HG02571 (cell line): ENCODE results near the gene TLR3.
A peak's percentile ranks its signal among the peaks of the same experiment; 100 is the strongest.

Experiments used
- ATAC-seq: cut with Tn5 transposase; IDR thresholded peaks from one replicate; pipeline ENCODE4 v1.9.1; 2021; ENCODE audit warnings: mild to moderate bottlenecking, moderate library complexity; ENCODE audit not compliant: unreplicated experiment

Gene TLR3

GRCh38 chr4:186104890-186105646, 36.1 kb downstream of the TLR3 start:
- ATAC-seq = peak; percentile 24

DNA sequence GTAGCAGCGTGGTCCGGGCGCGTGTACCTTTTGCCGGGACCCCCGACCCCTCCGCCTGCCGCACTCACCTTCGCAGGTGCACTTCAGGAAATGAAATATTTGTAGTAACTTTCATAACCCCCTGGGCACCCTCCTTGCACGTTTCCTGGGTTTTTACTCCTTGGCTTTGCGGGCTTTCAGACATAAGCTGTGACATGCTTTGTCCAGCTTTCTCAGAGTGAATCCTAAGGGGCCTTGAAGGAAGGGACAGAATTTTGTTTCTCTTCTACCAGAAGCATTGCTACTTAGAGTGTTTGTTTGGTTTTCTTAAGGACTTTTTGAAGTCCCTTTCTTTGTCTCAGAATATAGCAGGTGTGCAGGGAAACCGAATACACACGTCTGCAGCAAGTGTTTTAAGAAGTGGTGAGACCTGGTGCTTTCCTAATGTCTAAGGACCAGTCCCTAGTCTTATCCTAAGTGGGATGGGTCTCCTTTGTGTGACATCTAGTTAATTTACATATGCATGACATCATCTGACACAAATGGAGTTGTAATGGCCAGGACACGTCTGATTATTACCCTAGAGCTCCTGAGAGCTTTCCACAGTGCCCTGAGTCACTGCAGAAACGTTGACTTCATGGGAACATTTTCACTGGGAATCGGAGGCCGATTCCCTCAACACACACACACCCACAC, 36.8 kb downstream of the TLR3 start:
- ATAC-seq = no peak

DNA sequence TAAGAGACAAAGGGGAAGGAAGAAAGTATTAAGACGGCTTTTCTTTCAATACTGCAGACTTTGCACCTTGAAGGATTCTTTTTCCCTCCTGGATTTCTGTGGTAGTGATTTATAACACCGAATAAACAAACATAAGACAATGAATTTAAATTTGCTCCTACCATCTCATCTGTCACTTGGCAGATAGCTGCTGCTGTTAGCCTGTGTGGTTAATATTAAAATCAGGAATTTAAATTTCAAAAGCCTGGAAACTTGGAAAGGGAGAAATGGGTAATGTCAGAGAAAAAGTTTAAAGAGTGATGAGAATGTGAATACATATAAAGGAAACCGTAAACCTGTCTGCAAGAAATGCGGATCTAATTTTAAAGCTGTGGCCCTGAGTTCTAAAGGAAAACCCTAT, 39.0 kb downstream of the TLR3 start:
- no peak for ATAC-seq

DNA sequence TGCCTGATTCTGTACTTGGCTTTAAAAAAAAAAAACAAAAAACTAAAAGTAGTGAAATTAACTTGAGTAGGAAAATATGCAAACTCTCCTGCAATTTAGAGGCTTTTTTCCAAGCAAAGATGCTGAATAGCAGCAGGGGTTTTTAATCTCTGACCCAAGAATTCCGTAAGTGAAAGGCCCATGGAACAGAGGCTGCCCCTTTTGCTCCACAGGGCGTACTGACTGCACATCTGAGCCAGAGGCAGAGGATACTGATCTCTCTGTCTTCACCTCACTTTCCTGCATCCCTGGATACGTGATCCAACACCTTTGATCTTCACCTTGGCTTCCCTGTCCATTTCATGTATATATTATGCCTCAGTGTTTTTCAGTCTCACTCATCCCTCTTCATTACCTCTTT, 39.4 kb downstream of the TLR3 start:
- ATAC-seq = no peak

GRCh38 chr4:186109245-186109644, 40.3 kb downstream of the TLR3 start:
- no peak for ATAC-seq

- ATAC-seq = no peak
Observed at GRCh38 chr4:186116697-186117096, 47.7 kb downstream of the TLR3 start.

GRCh38 chr4:186118582-186118981, 49.6 kb downstream of the TLR3 start:
- ATAC-seq = no peak

DNA sequence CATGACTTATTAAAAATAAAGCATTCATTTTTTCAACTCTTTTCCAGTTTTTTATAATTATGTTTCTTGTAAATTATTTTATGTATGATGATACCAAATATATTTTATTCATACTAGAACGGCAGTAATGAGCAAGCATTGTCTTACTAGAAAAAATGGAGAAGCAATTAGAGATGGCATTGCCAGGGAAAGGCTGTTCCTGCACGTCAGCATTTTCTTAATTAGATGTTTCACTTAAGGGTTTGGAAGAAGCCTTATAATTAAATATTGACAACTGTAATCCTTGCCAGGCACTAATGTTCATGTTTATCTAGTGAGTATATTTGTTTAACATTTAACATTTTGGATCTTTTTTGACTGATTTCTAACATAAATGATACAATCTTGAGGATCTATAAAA, 52.1 kb downstream of the TLR3 start:
- ATAC-seq = no peak

DNA sequence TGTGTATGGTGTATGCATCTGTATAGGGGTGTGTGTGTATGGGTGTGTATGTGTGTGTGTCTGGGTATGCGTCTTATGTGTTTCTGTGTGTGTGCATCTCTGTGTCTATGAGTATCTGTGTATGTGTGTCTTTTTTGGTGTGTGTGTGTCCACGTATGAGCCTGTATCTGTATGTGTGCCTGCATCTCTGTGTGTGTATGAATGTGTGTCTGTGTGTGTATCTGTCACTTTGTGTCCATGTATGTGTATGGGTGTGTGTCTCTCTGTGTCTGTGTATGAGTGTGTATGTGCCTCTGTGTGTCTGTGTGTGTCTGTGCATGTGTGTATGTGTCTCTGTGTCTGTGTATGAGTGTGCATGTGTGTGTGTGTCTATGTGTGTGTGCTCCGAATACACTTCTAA, 59.9 kb downstream of the TLR3 start:
- no peak for ATAC-seq

GRCh38 chr4:186131935-186132334, 63.0 kb downstream of the TLR3 start:
- ATAC-seq = no peak

- ATAC-seq = no peak
Observed at GRCh38 chr4:186132577-186133242, 63.8 kb downstream of the TLR3 start.

DNA sequence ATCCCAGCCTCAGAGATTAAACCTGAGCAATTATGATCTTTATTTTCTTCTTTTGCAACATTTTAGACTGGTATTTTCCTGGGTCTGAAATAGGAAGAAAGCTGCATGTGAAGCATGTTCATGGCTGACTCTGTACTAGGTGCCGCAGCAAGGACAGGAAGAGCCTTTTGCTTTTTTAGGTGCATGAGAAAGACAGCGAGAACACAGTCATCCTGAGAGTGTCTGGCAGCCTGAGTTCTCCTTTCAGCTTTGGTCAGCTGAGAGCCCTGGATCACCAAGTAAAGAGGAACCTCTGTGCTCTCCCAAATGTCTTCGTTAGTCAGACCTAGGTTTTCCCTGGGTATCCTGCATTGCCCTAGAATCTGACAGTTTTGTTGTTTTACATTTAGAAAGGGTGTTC, 65.3 kb downstream of the TLR3 start:
- peak; percentile 99 for ATAC-seq

DNA sequence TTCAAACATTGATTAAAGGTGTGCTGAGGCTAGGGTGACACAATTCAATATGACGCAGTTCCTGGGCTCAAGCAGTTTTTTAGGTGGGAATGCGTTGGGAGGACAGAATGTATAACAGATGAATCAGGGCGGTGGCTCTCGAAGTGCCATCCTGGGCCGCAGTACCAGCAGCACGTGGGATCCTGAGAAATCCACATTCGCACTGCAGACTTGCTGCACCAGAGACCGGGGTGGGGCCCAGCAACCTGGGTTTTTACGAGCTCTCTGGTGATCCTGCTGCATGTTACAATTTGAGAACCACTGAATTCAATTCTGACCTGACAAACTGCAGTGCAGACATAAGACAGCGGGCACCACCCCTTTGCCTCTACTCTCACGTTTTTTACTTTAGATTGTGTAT, 65.9 kb downstream of the TLR3 start:
- no peak for ATAC-seq

DNA sequence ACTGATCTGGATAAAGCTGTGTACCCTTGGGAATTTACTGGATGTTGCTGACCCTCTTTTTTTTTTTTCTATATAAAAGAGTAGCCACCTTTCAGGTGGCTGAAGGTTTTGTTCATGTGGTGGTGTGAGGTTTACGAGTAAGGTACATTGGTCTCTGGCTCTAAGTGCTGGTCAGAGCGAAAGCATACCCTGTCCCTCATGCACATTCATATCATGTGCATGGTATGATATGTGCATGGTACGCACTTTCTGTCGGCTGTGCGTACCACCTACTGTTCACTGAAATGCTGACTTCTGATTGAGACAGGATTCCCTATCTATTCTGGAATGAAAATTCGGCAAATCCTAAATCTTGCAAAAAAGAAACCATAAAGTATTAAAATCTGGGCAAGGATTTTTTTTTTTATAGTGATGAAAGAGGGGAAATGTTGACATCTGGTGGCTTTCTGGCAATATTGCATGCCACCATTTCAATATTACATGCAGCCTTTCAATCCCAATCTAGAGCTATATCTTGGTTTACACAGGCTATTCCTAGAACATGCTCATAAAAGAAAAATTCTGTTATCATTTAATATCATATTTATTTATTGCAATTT, 68.3 kb downstream of the TLR3 start:
- no peak for ATAC-seq
